ENCODE measurements around the gene TAF11L5. TPM values are rescaled to one million over a fixed set of nuclear protein-coding genes. Genes with fewer than 3 reads are reported as not detected.
"Not testable (repeated sequence)": the region's sequence is repeated elsewhere in the genome, so short reads cannot be mapped to it uniquely, and the experiment has no call there.

Gene TAF11L5
- total and polyA plus RNA-seq, 2 of the 4 experiments (the other 2 are of a cell fraction) = not detected

DNA sequence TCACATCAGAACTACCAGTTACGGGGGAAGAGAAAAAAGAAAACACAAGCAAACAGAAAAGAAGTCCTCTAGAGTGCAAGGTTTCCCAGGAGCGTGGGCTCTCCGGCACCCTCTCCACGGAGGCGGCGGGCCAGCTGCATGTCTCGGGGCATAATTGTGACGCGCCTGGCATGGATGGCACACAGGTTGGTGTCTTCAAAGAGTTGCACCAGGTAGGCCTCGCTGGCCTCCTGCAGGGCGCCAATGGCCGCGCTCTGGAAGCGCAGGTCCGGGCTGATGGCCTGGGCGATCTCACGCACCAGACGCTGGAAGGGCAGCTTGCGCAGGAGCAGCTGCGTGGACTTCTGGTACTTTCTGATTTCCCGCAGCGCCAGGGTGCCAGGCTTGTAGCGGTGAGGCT lies 33.8 kb upstream of the TAF11L5 start:
- intact Hi-C loops (cut with micrococcal nuclease); H2AFZ ChIP-seq (replicated peaks; ENCODE audit: low read length, poor library complexity); H3K23ac ChIP-seq (ENCODE audit: low read depth, low read length); H2BK20ac ChIP-seq (ENCODE audit: low read depth, low read length); POLR2A ChIA-PET (ENCODE audit: unreplicated experiment); H3K9me1 ChIP-seq (ENCODE audit: insufficient read depth, low read length); H2BK5ac ChIP-seq (ENCODE audit: low read depth, low read length, poor library complexity, severe bottlenecking); H3K79me1 ChIP-seq (ENCODE audit: low read depth in 1 of 2, low read length in 2 of 2); H2AK9ac ChIP-seq (replicated peaks; ENCODE audit: low read depth, low read length, poor library complexity); BruUV-seq (replicated peaks); DNase-seq; H4K5ac ChIP-seq (ENCODE audit: low read depth, low read length); H3K36me3 ChIP-seq (ENCODE audit: control insufficient read depth, insufficient read depth, low read length); H3K56ac ChIP-seq (ENCODE audit: extremely low read depth, insufficient read depth, low read length); H3K4me3 ChIP-seq (ENCODE audit: insufficient read depth, low read depth, low read length); ATAC-seq (ENCODE audit: low read depth); H3K14ac ChIP-seq (replicated peaks; ENCODE audit: low read depth, low read length); H4K20me1 ChIP-seq (ENCODE audit: insufficient read depth, low read length); H4K8ac ChIP-seq (ENCODE audit: low read depth in 2 of 2, low read length in 2 of 2); H2BK15ac ChIP-seq (ENCODE audit: low read depth, low read length); CTCF ChIA-PET; H3K27ac ChIP-seq (ENCODE audit: insufficient read depth, low read length); H3K9me3 ChIP-seq (ENCODE audit: control insufficient read depth, insufficient read depth, low read length); dilution Hi-C loops (cut with HindIII; ENCODE audit: low sequenced_read_pairs, unreplicated experiment); H4K91ac ChIP-seq (ENCODE audit: insufficient read depth, low read depth, low read length); H3K27me3 ChIP-seq (ENCODE audit: control insufficient read depth, insufficient read depth, low read length); H3K9ac ChIP-seq (ENCODE audit: low read depth, low read length); H3K4ac ChIP-seq (ENCODE audit: low read depth, low read length); H2AK5ac ChIP-seq (ENCODE audit: low read depth, low read length); H3K4me1 ChIP-seq (ENCODE audit: control insufficient read depth, insufficient read depth, low read length); H3K18ac ChIP-seq (ENCODE audit: low read depth, low read length); H2BK120ac ChIP-seq (ENCODE audit: low read depth, low read length); H3K4me2 ChIP-seq (ENCODE audit: low read depth, low read length); in situ Hi-C loops (cut with MboI; ENCODE audit: low sequenced_read_pairs): not testable (repeated sequence)
- WGBS, 2 experiments (ENCODE audit: extremely low coverage in 2 of 2, insufficient read length in 1 of 2) = 100% methylated on average over 5 of the region's 23 CpGs; no CpG with 5 or more reads in 1 of the 2 experiments

Data from IMR-90 (cell line).